Islet precursor cell (in vitro differentiated cells): ENCODE measurements around the gene NSD1.
"Not testable (repeated sequence)": the region's sequence is repeated elsewhere in the genome, so short reads cannot be mapped to it uniquely, and the experiment has no call there.

Source experiments
- DNase-seq: peaks from one replicate; pipeline ENCODE4 v3.0.0-alpha.2; 2018

NSD1 gene

GRCh38 chr5:177128551-177128981, 5.0 kb upstream of the NSD1 start:
- DNase-seq, result no peak

- DNase-seq, result no peak
Measured at GRCh38 chr5:177130211-177131018, 3.2 kb upstream of the NSD1 start.

- no peak for DNase-seq
Measured at GRCh38 chr5:177131019-177131320, 2.6 kb upstream of the NSD1 start.

GRCh38 chr5:177131352-177132135, 2.0 kb upstream of the NSD1 start:
- peak; percentile 71 for DNase-seq

GRCh38 chr5:177132136-177133095, 1.2 kb upstream of the NSD1 start:
- DNase-seq, result peak; percentile 84

- DNase-seq, result peak; percentile 83
Measured at GRCh38 chr5:177133853-177134696, 502 bp downstream of the NSD1 start.

GRCh38 chr5:177134697-177135225, 1.2 kb downstream of the NSD1 start:
- no peak for DNase-seq

GRCh38 chr5:177140312-177140711, 6.7 kb downstream of the NSD1 start:
- DNase-seq, result no peak

GRCh38 chr5:177141496-177141895, 7.9 kb downstream of the NSD1 start:
- DNase-seq, result no peak

GRCh38 chr5:177142098-177142611, 8.6 kb downstream of the NSD1 start:
- no peak for DNase-seq

GRCh38 chr5:177142778-177143177, 9.2 kb downstream of the NSD1 start:
- no peak for DNase-seq

GRCh38 chr5:177146891-177147638, 13.5 kb downstream of the NSD1 start:
- DNase-seq, result no peak

GRCh38 chr5:177150061-177150460, 16.5 kb downstream of the NSD1 start:
- DNase-seq, result not testable (repeated sequence)

GRCh38 chr5:177154003-177154643, 20.6 kb downstream of the NSD1 start:
- DNase-seq, result peak; percentile 54

GRCh38 chr5:177162379-177162778, 28.8 kb downstream of the NSD1 start:
- peak; percentile 63 for DNase-seq

- no peak for DNase-seq
Measured at GRCh38 chr5:177163500-177163899, 29.9 kb downstream of the NSD1 start.

GRCh38 chr5:177169271-177169670, 35.7 kb downstream of the NSD1 start:
- DNase-seq, result no peak

GRCh38 chr5:177171961-177172360, 38.4 kb downstream of the NSD1 start:
- no peak for DNase-seq

- DNase-seq, result no peak
Measured at GRCh38 chr5:177175336-177175735, 41.8 kb downstream of the NSD1 start.

GRCh38 chr5:177176175-177176711, 42.7 kb downstream of the NSD1 start:
- DNase-seq, result no peak
